SK-N-SH (cell line): Measurements from ENCODE around the gene PLPP2. TPM values are rescaled to one million over a fixed set of nuclear protein-coding genes. Genes with fewer than 3 reads are reported as not detected.

Experiments used
- CTCF ChIA-PET: fragments of 300-600, 350-600 bp; formaldehyde crosslinking; extraction: SDS; loops from one replicate; lab custom pipeline; 2021; lab: Yijun Ruan, JAX
- POLR2A ChIA-PET: fragments of 350-600 bp; sonication (Branson Sonifier 250); formaldehyde crosslinking; extraction: SDS; loops from one replicate; lab custom pipeline; 2020; ENCODE audit warnings: antibody characterized with exemption, inconsistent platforms; lab: Yijun Ruan, JAX
- DNase-seq: peaks from one replicate; pipeline ENCODE4 v3.0.0; 2012
- H2AFZ ChIP-seq: fragments of 200-600 bp; sonication (generic); 2 replicates; pipeline ENCODE4 v1.8.1; 2016; ENCODE audit warnings: antibody characterized with exemption, mild to moderate bottlenecking, low read depth
- H3F3A ChIP-seq: fragments of 200-600 bp; sonication (generic); replicated peaks from 2 replicates; pipeline ENCODE3; 2016; ENCODE audit warnings: antibody characterized with exemption, mild to moderate bottlenecking; ENCODE audit not compliant: insufficient read depth
- H3K27ac ChIP-seq, 2 experiments: fragments of 200-500 bp in 1 of 2; fragments of 200-600 bp in 1 of 2; sonication (Bioruptor generic) in 1 of 2; sonication (generic), shearing (Covaris generic) in 1 of 2; 2 replicates each; pipeline versions ENCODE4 v1.5.1 to v1.6.1; 2014 to 2016; ENCODE audit warnings: low read depth in 2 of 2, inconsistent platforms in 1 of 2, low read length in 1 of 2, mild to moderate bottlenecking in 1 of 2, mixed read lengths in 1 of 2
- H3K27me3 ChIP-seq: fragments of 200-600 bp; sonication (generic), shearing (Covaris generic); 2 replicates; pipeline ENCODE4 v1.6.1; 2016; ENCODE audit warnings: mixed run types; ENCODE audit not compliant: insufficient read depth
- H3K36me3 ChIP-seq, 2 experiments: fragments of 200-500 bp in 1 of 2; fragments of 200-600 bp in 1 of 2; sonication (Bioruptor generic) in 1 of 2; sonication (generic) in 1 of 2; replicated peaks in 1 of 2; 2 replicates each; pipeline versions ENCODE3 to v1.5.1; 2014 to 2016; ENCODE audit warnings: low read length in 1 of 2, mild to moderate bottlenecking in 1 of 2; ENCODE audit not compliant: insufficient read depth in 2 of 2, control insufficient read depth in 1 of 2
- H3K4me1 ChIP-seq, 2 experiments: fragments of 200-500 bp in 1 of 2; fragments of 200-600 bp in 1 of 2; sonication (Bioruptor generic) in 1 of 2; sonication (generic), shearing (Covaris generic) in 1 of 2; 2 replicates each; pipeline versions ENCODE4 v1.5.1 to v1.6.1; 2014 to 2016; ENCODE audit warnings: low read depth in 1 of 2, low read length in 1 of 2, mixed run types in 1 of 2; ENCODE audit not compliant: insufficient read depth in 2 of 2, control insufficient read depth in 1 of 2
- H3K4me2 ChIP-seq: fragments of 200-600 bp; sonication (generic), shearing (Covaris generic); 2 replicates; pipeline ENCODE4 v1.6.1; 2017; ENCODE audit warnings: mixed run types
- H3K4me3 ChIP-seq, 2 experiments: fragments of 200-500 bp in 1 of 2; fragments of 200-600 bp in 1 of 2; sonication (Bioruptor generic) in 1 of 2; sonication (generic), shearing (Covaris generic) in 1 of 2; 2 replicates each; pipeline versions ENCODE4 v1.5.1 to v1.8.1; 2014 to 2016; ENCODE audit warnings: low read depth in 2 of 2, inconsistent platforms in 1 of 2, low read length in 1 of 2, mild to moderate bottlenecking in 1 of 2, mixed read lengths in 1 of 2, moderate library complexity in 1 of 2
- H3K79me2 ChIP-seq: fragments of 200-600 bp; sonication (generic); 2 replicates; pipeline ENCODE4 v1.8.1; 2017; ENCODE audit warnings: mild to moderate bottlenecking; ENCODE audit not compliant: insufficient read depth
- H3K9ac ChIP-seq: fragments of 200-600 bp; sonication (generic); 2 replicates; pipeline ENCODE4 v1.6.1; 2017; ENCODE audit warnings: mixed run types
- H3K9me2 ChIP-seq: fragments of 200-600 bp; sonication (generic); 2 replicates; pipeline ENCODE4 v1.6.1; 2017; ENCODE audit warnings: mixed run types
- H3K9me3 ChIP-seq: fragments of 200-600 bp; sonication (generic); 2 replicates; pipeline ENCODE4 v1.6.1; 2017; ENCODE audit warnings: mixed run types, mild to moderate bottlenecking, moderate library complexity
- H4K20me1 ChIP-seq: fragments of 200-600 bp; sonication (generic); 2 replicates; pipeline ENCODE4 v1.6.1; 2017; ENCODE audit warnings: mild to moderate bottlenecking, mixed run types; ENCODE audit not compliant: insufficient read depth
- CHD2 ChIP-seq: fragments of 150-350 bp; IDR thresholded peaks from 2 replicates; pipeline ENCODE4 v1.6.1; 2018; ENCODE audit warnings: low read length; ENCODE audit not compliant: partially characterized antibody
- CTCF ChIP-seq: fragments of 200-600 bp; sonication (generic); IDR thresholded peaks from 2 replicates; pipeline ENCODE4 v1.6.1; 2017; ENCODE audit warnings: antibody characterized with exemption, mild to moderate bottlenecking, moderate library complexity
- ELF1 ChIP-seq: IDR thresholded peaks from 2 replicates; pipeline ENCODE4 v1.4.0; 2012
- FOXM1 ChIP-seq: IDR thresholded peaks from 2 replicates; pipeline ENCODE4 v1.4.0; 2012; ENCODE audit warnings: low read depth, mild to moderate bottlenecking
- GABPA ChIP-seq: IDR thresholded peaks from 2 replicates; pipeline ENCODE4 v1.4.0; 2012; ENCODE audit warnings: low read depth, mild to moderate bottlenecking
- GATA2 ChIP-seq: sonication (generic); formaldehyde crosslinking; IDR thresholded peaks from 2 replicates; pipeline ENCODE4 v1.5.0; 2020; ENCODE audit warnings: mild to moderate bottlenecking, missing genetic modification reagents
- IRF3 ChIP-seq: fragments of 150-350 bp; IDR thresholded peaks from 2 replicates; pipeline ENCODE4 v1.6.1; 2016; ENCODE audit warnings: mild to moderate bottlenecking, low read depth, low read length
- MAX ChIP-seq: IDR thresholded peaks from 2 replicates; pipeline ENCODE4 v1.4.0; 2012; ENCODE audit warnings: low read depth
- MEF2A ChIP-seq: IDR thresholded peaks from 2 replicates; pipeline ENCODE4 v1.4.0; 2012; ENCODE audit warnings: low read depth, borderline replicate concordance
- MXI1 ChIP-seq: IDR thresholded peaks from 2 replicates; pipeline ENCODE4 v1.6.1; 2012; ENCODE audit warnings: mild to moderate bottlenecking, low read depth, low read length, improper control_type of control experiment
- PBX3 ChIP-seq: IDR thresholded peaks from 2 replicates; pipeline ENCODE4; 2012
- RAD21 ChIP-seq: IDR thresholded peaks from 2 replicates; pipeline ENCODE4 v1.6.1; 2012; ENCODE audit warnings: mild to moderate bottlenecking, low read length
- RCOR1 ChIP-seq: fragments of 150-350 bp; IDR thresholded peaks from 2 replicates; pipeline ENCODE4 v1.6.1; 2017; ENCODE audit warnings: antibody characterized with exemption, low read length
- SMC3 ChIP-seq: IDR thresholded peaks from 2 replicates; pipeline ENCODE4 v1.6.1; 2012; ENCODE audit warnings: low read depth, low read length, improper control_type of control experiment
- TAF1 ChIP-seq: IDR thresholded peaks from 2 replicates; pipeline ENCODE4 v1.6.1; 2012; ENCODE audit warnings: low read depth, mild to moderate bottlenecking, low read length, moderate library complexity, borderline replicate concordance
- TCF12 ChIP-seq: IDR thresholded peaks from 2 replicates; pipeline ENCODE4 v1.4.0; 2012
- USF2 ChIP-seq: fragments of 150-350 bp; IDR thresholded peaks from 2 replicates; pipeline ENCODE4 v1.6.1; 2017; ENCODE audit warnings: antibody characterized with exemption, low read length, low read depth, borderline replicate concordance
- YY1 ChIP-seq: IDR thresholded peaks from 2 replicates; pipeline ENCODE4 v1.4.0; 2012; ENCODE audit warnings: low read depth, mild to moderate bottlenecking
- WGBS: methylation state at CpG from one replicate; pipeline ENCODE4 v1.1.6; 2017; ENCODE audit warnings: low lambda C conversion rate; 5-methylcytosine and 5-hydroxymethylcytosine counted together
- polyA plus RNA-seq, 3 experiments: library from polyadenylated mRNA; depleted of rRNA; stranded (reverse); fragments of >200 nt; gene quantifications; 2 replicates each; pipeline ENCODE4 v1.2.3, GENCODE V29; 2012

The PLPP2 gene
- polyA plus RNA-seq, 1 of the 3 experiments (the other 2 are of a cell fraction), result 33.6 TPM

GRCh38 chr19:273393-273792, 17.8 kb downstream of the PLPP2 start:
- no peaks in the 10 kb centered on the region for H3K9me2 ChIP-seq
- TF ChIP-seq CTCF (no peak), FOXM1 (no peak), PBX3 (no peak), TAF1 (no peak), RCOR1 (no peak), CHD2 (no peak), SMC3 (no peak), MEF2A (no peak), IRF3 (no peak), USF2 (no peak), GABPA (no peak), TCF12 (no peak), ELF1 (no peak), MAX (no peak), GATA2 (no peak), RAD21 (no peak), MXI1 (no peak), YY1 (no peak)
- TF ChIP-seq, all 33 proteins: peak for 0
- H3K9me3 ChIP-seq, result no peaks in the 10 kb centered on the region
- no peak overlapping the region for H3K27ac ChIP-seq
- CTCF ChIA-PET, result no interaction called here
- H3F3A ChIP-seq, result no peaks in the 10 kb centered on the region
- no peak overlapping the region for H3K9ac ChIP-seq
- no peaks in the 10 kb centered on the region for H3K79me2 ChIP-seq
- no peak overlapping the region for H2AFZ ChIP-seq
- no peaks in the 10 kb centered on the region for H3K27me3 ChIP-seq
- H3K36me3 ChIP-seq, result no peaks in the 10 kb centered on the region
- 62% methylated on average over 6 of the region's 6 CpGs for WGBS
- no peaks in the 10 kb centered on the region for H3K4me1 ChIP-seq
- POLR2A ChIA-PET, result no interaction called here
- DNase-seq, result no peak
- no peak overlapping the region for H3K4me3 ChIP-seq
- H4K20me1 ChIP-seq, result no peaks in the 10 kb centered on the region
- H3K4me2 ChIP-seq, result no peak overlapping the region
